ENCODE measurements around the gene LRMDA. TPM values are rescaled to one million over a fixed set of nuclear protein-coding genes. Genes with fewer than 3 reads are reported as not detected.
"Not testable (repeated sequence)": the region's sequence is repeated elsewhere in the genome, so short reads cannot be mapped to it uniquely, and the experiment has no call there.

Gene LRMDA
- total RNA-seq, 1 donor from 2014 or later, result not detected

GRCh38 chr10:76523246-76523645 is 1091.8 kb downstream of the LRMDA start:
- Mint-ChIP-seq H3K4me3 (ENCODE audit: low read depth) (no peak overlapping the region), H3K27me3 (ENCODE audit: low read depth) (no peaks in the 10 kb centered on the region), H3K9me3 (no peaks in the 10 kb centered on the region), H3K4me1 (ENCODE audit: low read depth) (no peaks in the 10 kb centered on the region), H3K36me3 (ENCODE audit: low read depth) (no peaks in the 10 kb centered on the region), H3K27ac (no peak overlapping the region)
- no peak for DNase-seq (ENCODE audit: low spot score)
- intact Hi-C loops (cut with micrococcal nuclease), result no loop called here

GRCh38 chr10:76523791-76524351 is 1092.4 kb downstream of the LRMDA start:
- intact Hi-C loops (cut with micrococcal nuclease), result no loop called here
- Mint-ChIP-seq H3K27me3 (ENCODE audit: low read depth) (no peaks in the 10 kb centered on the region), H3K4me1 (ENCODE audit: low read depth) (no peaks in the 10 kb centered on the region), H3K36me3 (ENCODE audit: low read depth) (no peaks in the 10 kb centered on the region), H3K27ac (no peak overlapping the region), H3K4me3 (ENCODE audit: low read depth) (no peak overlapping the region), H3K9me3 (no peaks in the 10 kb centered on the region)
- DNase-seq (ENCODE audit: low spot score), result no peak

GRCh38 chr10:76526833-76527232 is 1095.4 kb downstream of the LRMDA start:
- H3K36me3 Mint-ChIP-seq (ENCODE audit: low read depth); H3K27me3 Mint-ChIP-seq (ENCODE audit: low read depth); DNase-seq (ENCODE audit: low spot score); H3K9me3 Mint-ChIP-seq; H3K27ac Mint-ChIP-seq; H3K4me1 Mint-ChIP-seq (ENCODE audit: low read depth); H3K4me3 Mint-ChIP-seq (ENCODE audit: low read depth); intact Hi-C loops (cut with micrococcal nuclease): not testable (repeated sequence)

- no peaks in the 10 kb centered on the region for H3K4me1 Mint-ChIP-seq (ENCODE audit: low read depth)
- intact Hi-C loops (cut with micrococcal nuclease), result no loop called here
- H3K27ac Mint-ChIP-seq, result no peak overlapping the region
These were observed 1108.9 kb downstream of the LRMDA start for GRCh38 chr10:76540331-76540730.

GRCh38 chr10:76540786-76541185 is 1109.4 kb downstream of the LRMDA start:
- Mint-ChIP-seq H3K9me3 (no peaks in the 10 kb centered on the region), H3K4me1 (ENCODE audit: low read depth) (no peaks in the 10 kb centered on the region), H3K27ac (no peak overlapping the region), H3K4me3 (ENCODE audit: low read depth) (no peak overlapping the region), H3K36me3 (ENCODE audit: low read depth) (no peaks in the 10 kb centered on the region), H3K27me3 (ENCODE audit: low read depth) (no peaks in the 10 kb centered on the region)
- intact Hi-C loops (cut with micrococcal nuclease), result no loop called here
- no peak for DNase-seq (ENCODE audit: low spot score)

More at GRCh38 chr10:76540331-76540730, 1108.9 kb downstream of the LRMDA start:
- H3K4me3 Mint-ChIP-seq (ENCODE audit: low read depth), result no peak overlapping the region
- H3K9me3 Mint-ChIP-seq, result no peaks in the 10 kb centered on the region
- no peaks in the 10 kb centered on the region for H3K36me3 Mint-ChIP-seq (ENCODE audit: low read depth)
- H3K27me3 Mint-ChIP-seq (ENCODE audit: low read depth), result no peaks in the 10 kb centered on the region
- DNase-seq (ENCODE audit: low spot score), result no peak

- Mint-ChIP-seq H3K36me3 (ENCODE audit: low read depth) (no peaks in the 10 kb centered on the region), H3K4me1 (ENCODE audit: low read depth) (no peaks in the 10 kb centered on the region), H3K4me3 (ENCODE audit: low read depth) (no peak overlapping the region), H3K27me3 (ENCODE audit: low read depth) (no peaks in the 10 kb centered on the region), H3K27ac (no peak overlapping the region), H3K9me3 (no peaks in the 10 kb centered on the region)
- DNase-seq (ENCODE audit: low spot score), result no peak
- intact Hi-C loops (cut with micrococcal nuclease), result no loop called here
These were observed 1110.4 kb downstream of the LRMDA start for GRCh38 chr10:76541852-76542251.

GRCh38 chr10:76542307-76542930 is 1111.0 kb downstream of the LRMDA start:
- intact Hi-C loops (cut with micrococcal nuclease), result no loop called here
- H3K27ac Mint-ChIP-seq, result no peak overlapping the region
- H3K36me3 Mint-ChIP-seq (ENCODE audit: low read depth), result no peaks in the 10 kb centered on the region
- H3K27me3 Mint-ChIP-seq (ENCODE audit: low read depth), result no peaks in the 10 kb centered on the region
- no peaks in the 10 kb centered on the region for H3K9me3 Mint-ChIP-seq
- DNase-seq (ENCODE audit: low spot score), result no peak
- no peaks in the 10 kb centered on the region for H3K4me1 Mint-ChIP-seq (ENCODE audit: low read depth)
- H3K4me3 Mint-ChIP-seq (ENCODE audit: low read depth), result no peak overlapping the region

- Mint-ChIP-seq H3K4me3 (ENCODE audit: low read depth) (no peak overlapping the region), H3K9me3 (no peaks in the 10 kb centered on the region), H3K4me1 (ENCODE audit: low read depth) (no peaks in the 10 kb centered on the region), H3K36me3 (ENCODE audit: low read depth) (no peaks in the 10 kb centered on the region), H3K27me3 (ENCODE audit: low read depth) (no peaks in the 10 kb centered on the region), H3K27ac (no peak overlapping the region)
- DNase-seq (ENCODE audit: low spot score), result no peak
- intact Hi-C loops (cut with micrococcal nuclease), result no loop called here
These were observed 1112.2 kb downstream of the LRMDA start for GRCh38 chr10:76543655-76544054.

- no peaks in the 10 kb centered on the region for H3K9me3 Mint-ChIP-seq
- no peaks in the 10 kb centered on the region for H3K27me3 Mint-ChIP-seq (ENCODE audit: low read depth)
- H3K36me3 Mint-ChIP-seq (ENCODE audit: low read depth), result no peaks in the 10 kb centered on the region
- H3K4me1 Mint-ChIP-seq (ENCODE audit: low read depth), result no peaks in the 10 kb centered on the region
- no peak overlapping the region for H3K4me3 Mint-ChIP-seq (ENCODE audit: low read depth)
- intact Hi-C loops (cut with micrococcal nuclease), result no loop called here
- H3K27ac Mint-ChIP-seq, result no peak overlapping the region
- no peak for DNase-seq (ENCODE audit: low spot score)
These were observed 1113.4 kb downstream of the LRMDA start for GRCh38 chr10:76544789-76545188.

- DNase-seq (ENCODE audit: low spot score), result no peak
- no peaks in the 10 kb centered on the region for H3K36me3 Mint-ChIP-seq (ENCODE audit: low read depth)
- no peaks in the 10 kb centered on the region for H3K4me1 Mint-ChIP-seq (ENCODE audit: low read depth)
- H3K9me3 Mint-ChIP-seq, result no peaks in the 10 kb centered on the region
- intact Hi-C loops (cut with micrococcal nuclease), result no loop called here
- no peaks in the 10 kb centered on the region for H3K27me3 Mint-ChIP-seq (ENCODE audit: low read depth)
- H3K27ac Mint-ChIP-seq, result no peak overlapping the region
- no peak overlapping the region for H3K4me3 Mint-ChIP-seq (ENCODE audit: low read depth)
These were observed 1115.0 kb downstream of the LRMDA start for GRCh38 chr10:76546411-76546810.

- intact Hi-C loops (cut with micrococcal nuclease), result no loop called here
- no peak overlapping the region for H3K27ac Mint-ChIP-seq
These were observed 1116.0 kb downstream of the LRMDA start for GRCh38 chr10:76547352-76547972.

GRCh38 chr10:76548716-76549115 is 1117.3 kb downstream of the LRMDA start:
- Mint-ChIP-seq H3K36me3 (ENCODE audit: low read depth) (no peaks in the 10 kb centered on the region), H3K27me3 (ENCODE audit: low read depth) (no peaks in the 10 kb centered on the region), H3K27ac (no peak overlapping the region), H3K4me1 (ENCODE audit: low read depth) (no peaks in the 10 kb centered on the region), H3K9me3 (no peaks in the 10 kb centered on the region), H3K4me3 (ENCODE audit: low read depth) (no peak overlapping the region)
- no peak for DNase-seq (ENCODE audit: low spot score)
- intact Hi-C loops (cut with micrococcal nuclease), result no loop called here

More at GRCh38 chr10:76547352-76547972, 1116.0 kb downstream of the LRMDA start:
- Mint-ChIP-seq H3K4me1 (ENCODE audit: low read depth) (no peaks in the 10 kb centered on the region), H3K9me3 (no peaks in the 10 kb centered on the region), H3K36me3 (ENCODE audit: low read depth) (no peaks in the 10 kb centered on the region), H3K4me3 (ENCODE audit: low read depth) (no peak overlapping the region), H3K27me3 (ENCODE audit: low read depth) (no peaks in the 10 kb centered on the region)
- DNase-seq (ENCODE audit: low spot score), result peak; percentile 37

GRCh38 chr10:76549171-76549570 is 1117.7 kb downstream of the LRMDA start:
- Mint-ChIP-seq H3K9me3 (no peaks in the 10 kb centered on the region), H3K36me3 (ENCODE audit: low read depth) (no peaks in the 10 kb centered on the region), H3K27me3 (ENCODE audit: low read depth) (no peaks in the 10 kb centered on the region), H3K4me1 (ENCODE audit: low read depth) (no peaks in the 10 kb centered on the region), H3K4me3 (ENCODE audit: low read depth) (no peak overlapping the region), H3K27ac (no peak overlapping the region)
- intact Hi-C loops (cut with micrococcal nuclease), result no loop called here
- no peak for DNase-seq (ENCODE audit: low spot score)
